ENCODE results near the gene MRRF. TPM values are rescaled to one million over a fixed set of nuclear protein-coding genes. Genes with fewer than 3 reads are reported as not detected.
"Not testable (repeated sequence)": the region's sequence is repeated elsewhere in the genome, so short reads cannot be mapped to it uniquely, and the experiment has no call there.

Gene MRRF
- total RNA-seq, 3 donors from 2014 or later, result 46.5 to 65.2 (median 62.4) TPM

DNA sequence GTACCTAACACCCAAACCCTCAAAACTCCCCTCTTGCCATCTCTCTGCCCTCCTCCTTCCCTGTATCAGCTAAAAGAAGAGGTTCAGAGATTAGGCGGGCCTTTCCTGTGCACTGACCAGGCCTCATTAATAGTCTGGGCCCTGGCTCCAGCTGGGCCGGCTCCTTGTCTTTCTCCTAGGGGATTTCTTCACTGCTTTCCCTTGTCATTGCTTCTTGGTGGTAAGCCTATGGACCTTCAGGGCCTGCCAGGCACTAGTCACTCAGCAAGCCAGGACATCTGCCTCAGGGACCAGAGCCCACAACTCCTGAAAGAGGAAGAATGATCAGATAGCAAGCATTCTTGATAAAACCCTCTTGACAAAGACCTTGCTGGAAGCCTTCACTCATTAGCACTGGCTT lies 50.9 kb downstream of the MRRF start:
- no peak overlapping the region for H3K4me3 ChIP-seq
- H3K9me3 ChIP-seq, result no peaks in the 10 kb centered on the region
- H3K36me3 ChIP-seq (ENCODE audit: low read depth), result peaks cover 6% of the 10 kb centered on the region
- DNase-seq (no peak), ATAC-seq (no peak)
- intact Hi-C loops (cut with DNase I, micrococcal nuclease), result no loop called here
- no peaks in the 10 kb centered on the region for H3K4me1 ChIP-seq (ENCODE audit: low read depth)
- TF ChIP-seq, protein P1, sequence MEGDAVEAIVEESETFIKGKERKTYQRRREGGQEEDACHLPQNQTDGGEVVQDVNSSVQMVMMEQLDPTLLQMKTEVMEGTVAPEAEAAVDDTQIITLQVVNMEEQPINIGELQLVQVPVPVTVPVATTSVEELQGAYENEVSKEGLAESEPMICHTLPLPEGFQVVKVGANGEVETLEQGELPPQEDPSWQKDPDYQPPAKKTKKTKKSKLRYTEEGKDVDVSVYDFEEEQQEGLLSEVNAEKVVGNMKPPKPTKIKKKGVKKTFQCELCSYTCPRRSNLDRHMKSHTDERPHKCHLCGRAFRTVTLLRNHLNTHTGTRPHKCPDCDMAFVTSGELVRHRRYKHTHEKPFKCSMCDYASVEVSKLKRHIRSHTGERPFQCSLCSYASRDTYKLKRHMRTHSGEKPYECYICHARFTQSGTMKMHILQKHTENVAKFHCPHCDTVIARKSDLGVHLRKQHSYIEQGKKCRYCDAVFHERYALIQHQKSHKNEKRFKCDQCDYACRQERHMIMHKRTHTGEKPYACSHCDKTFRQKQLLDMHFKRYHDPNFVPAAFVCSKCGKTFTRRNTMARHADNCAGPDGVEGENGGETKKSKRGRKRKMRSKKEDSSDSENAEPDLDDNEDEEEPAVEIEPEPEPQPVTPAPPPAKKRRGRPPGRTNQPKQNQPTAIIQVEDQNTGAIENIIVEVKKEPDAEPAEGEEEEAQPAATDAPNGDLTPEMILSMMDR (IDR thresholded peaks at IDR 0.05), result no peak

DNA sequence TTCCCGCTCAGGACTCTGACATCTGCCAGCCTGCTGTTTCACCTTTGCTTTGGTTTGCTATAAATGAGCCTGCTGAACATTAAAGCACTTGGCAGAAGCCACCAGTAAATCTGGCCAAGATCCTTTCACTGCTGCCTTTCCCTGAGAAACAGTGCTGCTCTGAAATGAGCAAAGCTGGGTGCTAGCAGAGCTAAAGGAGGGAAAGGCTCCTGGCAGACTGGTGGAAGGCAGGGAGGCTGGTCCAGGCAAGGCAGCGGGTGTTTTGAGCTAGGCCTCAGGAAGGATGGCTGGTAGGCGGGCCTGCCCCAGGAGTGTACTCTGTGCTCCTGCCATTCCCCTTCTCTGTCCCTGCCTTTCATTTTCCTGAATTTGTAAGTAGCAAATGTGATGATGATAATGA lies 53.6 kb downstream of the MRRF start:
- DNase-seq, result no peak
- no peak for ATAC-seq
- Histone ChIP-seq H3K36me3 (ENCODE audit: low read depth) (peaks cover 6% of the 10 kb centered on the region), H3K4me1 (ENCODE audit: low read depth) (no peaks in the 10 kb centered on the region), H3K4me3 (no peak overlapping the region), H3K9me3 (no peaks in the 10 kb centered on the region)
- TF ChIP-seq, protein P1 (IDR thresholded peaks at IDR 0.05), result no peak
- intact Hi-C loops (cut with DNase I, micrococcal nuclease), result no loop called here

GRCh38 chr9:122320413-122320881 lies 55.8 kb downstream of the MRRF start:
- Histone ChIP-seq H3K9me3 (no peaks in the 10 kb centered on the region), H3K4me3 (no peak overlapping the region), H3K4me1 (ENCODE audit: low read depth) (no peaks in the 10 kb centered on the region), H3K36me3 (ENCODE audit: low read depth) (no peaks in the 10 kb centered on the region)
- ATAC-seq (no peak), DNase-seq (no peak)
- TF ChIP-seq, protein P1 (IDR thresholded peaks at IDR 0.05), result no peak
- intact Hi-C loops (cut with DNase I, micrococcal nuclease), result no loop called here

DNA sequence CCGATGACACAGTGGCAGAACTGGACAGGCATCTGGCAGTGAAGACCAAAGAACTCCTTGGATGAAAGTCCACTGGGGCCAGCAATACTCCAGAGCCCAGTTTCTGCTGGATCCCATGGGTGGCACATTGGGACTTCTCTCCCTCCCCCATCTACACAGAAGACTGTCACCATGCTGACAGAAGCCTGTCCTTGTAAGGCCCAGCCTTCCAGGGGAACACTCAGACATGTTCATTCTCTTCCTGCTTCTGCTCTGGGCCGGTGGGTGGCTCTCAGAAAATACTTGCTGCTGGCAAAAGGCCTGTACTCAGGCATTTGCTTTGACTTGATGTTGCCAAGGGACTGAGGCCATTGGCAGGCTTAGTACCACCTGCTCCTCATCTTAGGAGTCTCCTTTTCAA lies 57.9 kb downstream of the MRRF start:
- ATAC-seq (no peak), DNase-seq (no peak)
- Histone ChIP-seq H3K4me3 (no peak overlapping the region), H3K9me3 (no peaks in the 10 kb centered on the region), H3K4me1 (ENCODE audit: low read depth) (no peaks in the 10 kb centered on the region), H3K36me3 (ENCODE audit: low read depth) (no peaks in the 10 kb centered on the region)
- intact Hi-C loops (cut with DNase I, micrococcal nuclease), result no loop called here
- TF ChIP-seq, protein P1 (IDR thresholded peaks at IDR 0.05), result no peak

GRCh38 chr9:122324665-122325064 lies 60.0 kb downstream of the MRRF start:
- DNase-seq; H3K4me1 ChIP-seq (ENCODE audit: low read depth); H3K36me3 ChIP-seq (ENCODE audit: low read depth); ATAC-seq; H3K4me3 ChIP-seq; H3K9me3 ChIP-seq; intact Hi-C loops (cut with DNase I, micrococcal nuclease): not testable (repeated sequence)

- intact Hi-C loops (cut with DNase I, micrococcal nuclease), result no loop called here
- DNase-seq, result no peak
- no peaks in the 10 kb centered on the region for H3K9me3 ChIP-seq
- no peaks in the 10 kb centered on the region for H3K4me1 ChIP-seq (ENCODE audit: low read depth)
- no peaks in the 10 kb centered on the region for H3K36me3 ChIP-seq (ENCODE audit: low read depth)
- no peak for ATAC-seq
- no peak overlapping the region for H3K4me3 ChIP-seq
- TF ChIP-seq, protein P1 (IDR thresholded peaks at IDR 0.05), result no peak
Observed at GRCh38 chr9:122325124-122325523, 60.4 kb downstream of the MRRF start.
